HepG2 (cell line): ENCODE measurements around the gene GSK3A. TPM values are rescaled to one million over a fixed set of nuclear protein-coding genes. Genes with fewer than 3 reads are reported as not detected.
A peak's percentile ranks its signal among the peaks of the same experiment; 100 is the strongest.

Experiments used
- CBX5 ChIP-seq: sonication (generic); formaldehyde crosslinking; IDR thresholded peaks from 2 replicates; pipeline ENCODE4 v1.4.0; 2020; ENCODE audit warnings: missing genetic modification reagents, borderline replicate concordance
- DNMT1 ChIP-seq: sonication (generic); formaldehyde crosslinking; IDR thresholded peaks from 2 replicates; pipeline ENCODE4 v1.5.1; 2020; ENCODE audit warnings: mild to moderate bottlenecking, missing genetic modification reagents
- ETV5 ChIP-seq: IDR thresholded peaks from 2 replicates; pipeline ENCODE4 v1.6.1; 2018; ENCODE audit warnings: missing biosample characterization, missing genetic modification reagents, inconsistent platforms, borderline replicate concordance
- GABPB1 ChIP-seq: IDR thresholded peaks from 2 replicates; pipeline ENCODE4 v1.6.1; 2016; ENCODE audit warnings: mild to moderate bottlenecking, missing genetic modification reagents, moderate library complexity, missing compliant biosample characterization
- GTF2F1 ChIP-seq: fragments of 150-350 bp; IDR thresholded peaks from 2 replicates; pipeline ENCODE4 v1.6.1; 2014; ENCODE audit warnings: low read length
- IRF9 ChIP-seq: sonication (generic); formaldehyde crosslinking; IDR thresholded peaks from 2 replicates; pipeline ENCODE4 v1.8.0; 2022; ENCODE audit warnings: missing genetic modification reagents, mild to moderate bottlenecking, borderline replicate concordance
- ISL2 ChIP-seq: sonication (generic); formaldehyde crosslinking; IDR thresholded peaks from 2 replicates; pipeline ENCODE4 v1.5.0; 2020; ENCODE audit warnings: missing genetic modification reagents
- KAT2B ChIP-seq: fragments of 150-350 bp; IDR thresholded peaks from 2 replicates; pipeline ENCODE4 v1.6.1; 2014; ENCODE audit warnings: low read depth, low read length, borderline replicate concordance
- PLSCR1 ChIP-seq: sonication (generic); formaldehyde crosslinking; IDR thresholded peaks from 2 replicates; pipeline ENCODE4 v1.5.0; 2020; ENCODE audit warnings: missing genetic modification reagents, mild to moderate bottlenecking, borderline replicate concordance
- SMAD3 ChIP-seq: sonication (generic); formaldehyde crosslinking; IDR thresholded peaks from 2 replicates; pipeline ENCODE4 v1.4.0; 2020; ENCODE audit warnings: missing genetic modification reagents
- XBP1 ChIP-seq: sonication (generic); formaldehyde crosslinking; IDR thresholded peaks from 2 replicates; pipeline ENCODE4 v1.5.0; 2020; ENCODE audit warnings: missing genetic modification reagents
- ZFP36 ChIP-seq: fragments of 150-350 bp; IDR thresholded peaks from 2 replicates; pipeline ENCODE4 v1.6.1; 2018; ENCODE audit warnings: borderline replicate concordance, low read length, low read depth; ENCODE audit not compliant: partially characterized antibody
- ZIK1 ChIP-seq: sonication (generic); formaldehyde crosslinking; IDR thresholded peaks from 2 replicates; pipeline ENCODE4 v1.5.0; 2020; ENCODE audit warnings: mild to moderate bottlenecking, low read depth, missing genetic modification reagents, borderline replicate concordance
- ZNF788 ChIP-seq: sonication (generic); formaldehyde crosslinking; IDR thresholded peaks from 2 replicates; pipeline ENCODE4 v1.5.0; 2020; ENCODE audit warnings: mild to moderate bottlenecking, missing genetic modification reagents, borderline replicate concordance
- ZNF839 ChIP-seq: sonication (generic); formaldehyde crosslinking; IDR thresholded peaks from 2 replicates; pipeline ENCODE4 v1.4.0; 2020; ENCODE audit warnings: missing genetic modification reagents, mild to moderate bottlenecking, borderline replicate concordance
- ZNF883 ChIP-seq: sonication (generic); formaldehyde crosslinking; IDR thresholded peaks from 2 replicates; pipeline ENCODE4 v1.5.1; 2020; ENCODE audit warnings: mild to moderate bottlenecking, missing genetic modification reagents; ENCODE audit errors: not compliant biosample characterization
- polyA plus RNA-seq, 8 experiments: library from polyadenylated mRNA; depleted of rRNA in 3 of 8; stranded (reverse) in 7 of 8; unstranded in 1 of 8; fragments of >200 nt; fragmentation: Illumina TruSeq in 4 of 8; extraction: Trizol in 4 of 8; gene quantifications; 2 replicates each; pipeline versions ENCODE4 v1.2.1 to v1.2.3, GENCODE V29; 2011 to 2016; ENCODE audit warnings: low read depth in 4 of 8, missing spikeins in 1 of 8, mixed read lengths in 1 of 8; ENCODE audit not compliant: insufficient read depth in 1 of 8
- total RNA-seq, 5 experiments: library from RNA; depleted of rRNA; stranded (reverse); fragments of >200 nt; fragmentation: Illumina TruSeq; extraction: Trizol; gene quantifications; 2 replicates each; pipeline ENCODE4 v1.2.3, GENCODE V29; 2016; ENCODE audit warnings: low read depth in 1 of 5
- TF ChIP-seq, protein P1 (sequence below): sonication (generic); formaldehyde crosslinking; IDR thresholded peaks from 2 replicates; pipeline ENCODE4 v1.4.0; 2020; ENCODE audit warnings: mild to moderate bottlenecking, missing genetic modification reagents
- TF ChIP-seq, protein P2 (sequence below): sonication (generic); formaldehyde crosslinking; IDR thresholded peaks from 2 replicates; pipeline ENCODE4 v1.4.0; 2020; ENCODE audit warnings: missing genetic modification reagents

GSK3A gene
- total and polyA plus RNA-seq, 2 of the 13 experiments (the other 11 are each of a cell fraction or from before 2014, with no cell fraction given) = 16.9 to 52.5 TPM

DNA sequence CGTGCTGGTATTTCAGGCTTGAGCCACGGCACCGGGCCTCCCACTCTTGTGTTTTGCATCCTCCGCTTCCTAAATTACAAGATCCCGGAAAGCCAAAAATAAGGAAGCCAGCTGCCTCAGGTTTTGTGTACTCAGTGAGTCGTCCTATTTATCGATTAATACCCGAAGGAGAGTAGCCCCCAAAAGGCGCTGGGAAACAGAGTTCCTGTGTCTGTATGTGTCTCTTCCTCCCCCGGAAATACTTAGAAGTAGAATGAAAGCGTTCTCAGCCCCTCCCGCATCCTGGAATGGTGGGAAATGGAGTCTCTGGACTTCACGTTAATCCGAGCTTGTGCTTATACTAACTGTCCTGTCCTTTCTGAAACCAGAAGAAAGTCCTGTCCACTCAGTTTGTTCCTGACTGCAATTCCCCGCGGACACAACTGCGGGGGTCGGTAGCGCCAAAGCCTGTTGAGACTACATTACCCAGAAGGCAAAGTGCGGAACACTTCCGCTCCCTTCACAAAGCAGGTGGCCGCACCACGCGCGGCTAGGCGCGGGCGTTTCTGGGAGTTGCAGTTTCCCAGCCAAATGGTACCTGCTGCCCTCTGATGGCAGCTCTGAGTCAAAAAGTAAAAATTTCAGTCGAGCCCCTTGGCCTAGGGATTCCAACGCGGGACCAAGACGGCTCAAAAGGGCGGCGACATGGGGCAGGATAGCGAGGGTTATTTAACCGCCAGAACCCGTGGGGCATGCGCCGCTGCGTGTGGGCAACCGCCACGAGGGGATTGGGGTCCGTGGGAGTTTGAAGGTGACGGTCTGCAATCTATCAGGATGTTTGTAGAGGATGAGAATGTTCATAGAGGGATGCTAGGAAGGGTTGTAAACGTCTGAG, 2.2 kb upstream of the GSK3A start (continued):
- TF ChIP-seq ZNF788 (CRISPR knock-in tag) (peak; percentile 18; the same call in 1 of the 2 replicates), CBX5 (CRISPR knock-in tag) (peak; percentile 37; the same call in 1 of the 2 replicates), ETV5 (CRISPR knock-in tag) (peak; percentile 81), IRF9 (no peak), XBP1 (no peak), PLSCR1 (no peak), KAT2B (no peak), ZNF839 (CRISPR knock-in tag) (no peak), ZFP36 (peak; percentile 3), GTF2F1 (no peak), ZNF883 (CRISPR knock-in tag) (no peak), GABPB1 (CRISPR knock-in tag) (peak; percentile 97), ZIK1 (CRISPR knock-in tag) (no peak), ISL2 (CRISPR knock-in tag) (peak; percentile 50; the same call in 1 of the 2 replicates), DNMT1 (CRISPR knock-in tag) (no peak), SMAD3 (0 out of 2 replicates have a peak, but pooled peaks have one; percentile 64)
- TF ChIP-seq, protein P1, sequence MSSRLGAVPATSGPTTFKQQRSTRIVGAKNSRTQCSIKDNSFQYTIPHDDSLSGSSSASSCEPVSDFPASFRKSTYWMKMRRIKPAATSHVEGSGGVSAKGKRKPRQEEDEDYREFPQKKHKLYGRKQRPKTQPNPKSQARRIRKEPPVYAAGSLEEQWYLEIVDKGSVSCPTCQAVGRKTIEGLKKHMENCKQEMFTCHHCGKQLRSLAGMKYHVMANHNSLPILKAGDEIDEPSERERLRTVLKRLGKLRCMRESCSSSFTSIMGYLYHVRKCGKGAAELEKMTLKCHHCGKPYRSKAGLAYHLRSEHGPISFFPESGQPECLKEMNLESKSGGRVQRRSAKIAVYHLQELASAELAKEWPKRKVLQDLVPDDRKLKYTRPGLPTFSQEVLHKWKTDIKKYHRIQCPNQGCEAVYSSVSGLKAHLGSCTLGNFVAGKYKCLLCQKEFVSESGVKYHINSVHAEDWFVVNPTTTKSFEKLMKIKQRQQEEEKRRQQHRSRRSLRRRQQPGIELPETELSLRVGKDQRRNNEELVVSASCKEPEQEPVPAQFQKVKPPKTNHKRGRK (CRISPR knock-in tag) = no peak
- TF ChIP-seq, protein P2, sequence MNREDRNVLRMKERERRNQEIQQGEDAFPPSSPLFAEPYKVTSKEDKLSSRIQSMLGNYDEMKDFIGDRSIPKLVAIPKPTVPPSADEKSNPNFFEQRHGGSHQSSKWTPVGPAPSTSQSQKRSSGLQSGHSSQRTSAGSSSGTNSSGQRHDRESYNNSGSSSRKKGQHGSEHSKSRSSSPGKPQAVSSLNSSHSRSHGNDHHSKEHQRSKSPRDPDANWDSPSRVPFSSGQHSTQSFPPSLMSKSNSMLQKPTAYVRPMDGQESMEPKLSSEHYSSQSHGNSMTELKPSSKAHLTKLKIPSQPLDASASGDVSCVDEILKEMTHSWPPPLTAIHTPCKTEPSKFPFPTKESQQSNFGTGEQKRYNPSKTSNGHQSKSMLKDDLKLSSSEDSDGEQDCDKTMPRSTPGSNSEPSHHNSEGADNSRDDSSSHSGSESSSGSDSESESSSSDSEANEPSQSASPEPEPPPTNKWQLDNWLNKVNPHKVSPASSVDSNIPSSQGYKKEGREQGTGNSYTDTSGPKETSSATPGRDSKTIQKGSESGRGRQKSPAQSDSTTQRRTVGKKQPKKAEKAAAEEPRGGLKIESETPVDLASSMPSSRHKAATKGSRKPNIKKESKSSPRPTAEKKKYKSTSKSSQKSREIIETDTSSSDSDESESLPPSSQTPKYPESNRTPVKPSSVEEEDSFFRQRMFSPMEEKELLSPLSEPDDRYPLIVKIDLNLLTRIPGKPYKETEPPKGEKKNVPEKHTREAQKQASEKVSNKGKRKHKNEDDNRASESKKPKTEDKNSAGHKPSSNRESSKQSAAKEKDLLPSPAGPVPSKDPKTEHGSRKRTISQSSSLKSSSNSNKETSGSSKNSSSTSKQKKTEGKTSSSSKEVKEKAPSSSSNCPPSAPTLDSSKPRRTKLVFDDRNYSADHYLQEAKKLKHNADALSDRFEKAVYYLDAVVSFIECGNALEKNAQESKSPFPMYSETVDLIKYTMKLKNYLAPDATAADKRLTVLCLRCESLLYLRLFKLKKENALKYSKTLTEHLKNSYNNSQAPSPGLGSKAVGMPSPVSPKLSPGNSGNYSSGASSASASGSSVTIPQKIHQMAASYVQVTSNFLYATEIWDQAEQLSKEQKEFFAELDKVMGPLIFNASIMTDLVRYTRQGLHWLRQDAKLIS = no peak
